ENCODE results near the gene CNTNAP2. TPM values are rescaled to one million over a fixed set of nuclear protein-coding genes. Genes with fewer than 3 reads are reported as not detected.

Gene CNTNAP2
- total and polyA plus RNA-seq, 2 of the 4 experiments (the other 2 are of a cell fraction) = not detected

DNA sequence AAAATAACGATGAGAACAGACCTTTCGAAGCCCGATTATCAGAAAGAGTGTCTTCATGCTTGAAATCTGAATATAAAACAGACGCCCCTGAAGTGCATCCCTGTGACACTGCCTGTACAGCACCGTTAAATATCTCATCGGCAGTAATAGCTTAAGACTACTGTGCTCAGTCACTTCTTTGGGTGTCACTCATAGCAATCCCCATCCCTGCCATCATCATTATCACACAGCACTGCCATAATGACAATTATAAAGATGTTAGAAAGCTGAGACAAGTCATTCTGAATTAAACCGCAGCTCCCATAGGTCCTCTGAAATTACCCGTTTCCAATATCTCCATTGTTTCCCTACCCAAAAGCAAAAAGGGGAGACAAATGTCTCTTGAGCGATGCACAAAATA lies 1906.2 kb downstream of the CNTNAP2 start:
- Histone ChIP-seq H3K4me1 (ENCODE audit: control insufficient read depth, insufficient read depth, low read length) (no peaks in the 10 kb centered on the region), H2BK15ac (ENCODE audit: low read depth, low read length) (no peak overlapping the region), H4K8ac (ENCODE audit: low read depth in 2 of 2, low read length in 2 of 2) (no peak overlapping the region), H3K56ac (ENCODE audit: extremely low read depth, insufficient read depth, low read length) (no peak overlapping the region), H2AK5ac (ENCODE audit: low read depth, low read length) (no peak overlapping the region), H2AFZ (replicated peaks; ENCODE audit: low read length, poor library complexity) (no peak overlapping the region), H3K9ac (ENCODE audit: low read depth, low read length) (no peak overlapping the region), H4K91ac (ENCODE audit: insufficient read depth, low read depth, low read length) (no peak overlapping the region), H2BK5ac (ENCODE audit: low read depth, low read length, poor library complexity, severe bottlenecking) (no peak overlapping the region), H3K14ac (replicated peaks; ENCODE audit: low read depth, low read length) (no peak overlapping the region), H3K18ac (ENCODE audit: low read depth, low read length) (no peak overlapping the region), H3K9me1 (ENCODE audit: insufficient read depth, low read length) (no peaks in the 10 kb centered on the region), H4K20me1 (ENCODE audit: insufficient read depth, low read length) (no peaks in the 10 kb centered on the region), H3K79me1 (ENCODE audit: low read depth in 1 of 2, low read length in 2 of 2) (no peaks in the 10 kb centered on the region), H3K9me3 (ENCODE audit: control insufficient read depth, insufficient read depth, low read length) (peaks cover 13% of the 10 kb centered on the region), H3K23ac (ENCODE audit: low read depth, low read length) (no peak overlapping the region), H3K27ac (ENCODE audit: insufficient read depth, low read length) (no peak overlapping the region), H2BK20ac (ENCODE audit: low read depth, low read length) (no peak overlapping the region), H3K27me3 (ENCODE audit: control insufficient read depth, insufficient read depth, low read length) (no peaks in the 10 kb centered on the region), H2BK120ac (ENCODE audit: low read depth, low read length) (no peak overlapping the region), H3K36me3 (ENCODE audit: control insufficient read depth, insufficient read depth, low read length) (no peaks in the 10 kb centered on the region), H3K4me2 (ENCODE audit: low read depth, low read length) (no peak overlapping the region), H2AK9ac (replicated peaks; ENCODE audit: low read depth, low read length, poor library complexity) (no peak overlapping the region), H3K4ac (ENCODE audit: low read depth, low read length) (no peak overlapping the region), H4K5ac (ENCODE audit: low read depth, low read length) (no peak overlapping the region), H3K4me3 (ENCODE audit: insufficient read depth, low read depth, low read length) (no peak overlapping the region)
- intact Hi-C loops (cut with micrococcal nuclease) = no loop called here
- ChIA-PET CTCF (interaction anchor here (0.7 kb wide), 1 partner anchor 507 kb away, joined by 3 read pairs; no protein-coding TSS in a partner anchor), POLR2A (ENCODE audit: unreplicated experiment) (no interaction called here)
- dilution Hi-C loops (cut with HindIII; ENCODE audit: low sequenced_read_pairs, unreplicated experiment) = no loop called here
- TF ChIP-seq RAD21 (IDR thresholded peaks at IDR 0.05; ENCODE audit: low read length) = no peak
- TF ChIP-seq, protein P1, sequence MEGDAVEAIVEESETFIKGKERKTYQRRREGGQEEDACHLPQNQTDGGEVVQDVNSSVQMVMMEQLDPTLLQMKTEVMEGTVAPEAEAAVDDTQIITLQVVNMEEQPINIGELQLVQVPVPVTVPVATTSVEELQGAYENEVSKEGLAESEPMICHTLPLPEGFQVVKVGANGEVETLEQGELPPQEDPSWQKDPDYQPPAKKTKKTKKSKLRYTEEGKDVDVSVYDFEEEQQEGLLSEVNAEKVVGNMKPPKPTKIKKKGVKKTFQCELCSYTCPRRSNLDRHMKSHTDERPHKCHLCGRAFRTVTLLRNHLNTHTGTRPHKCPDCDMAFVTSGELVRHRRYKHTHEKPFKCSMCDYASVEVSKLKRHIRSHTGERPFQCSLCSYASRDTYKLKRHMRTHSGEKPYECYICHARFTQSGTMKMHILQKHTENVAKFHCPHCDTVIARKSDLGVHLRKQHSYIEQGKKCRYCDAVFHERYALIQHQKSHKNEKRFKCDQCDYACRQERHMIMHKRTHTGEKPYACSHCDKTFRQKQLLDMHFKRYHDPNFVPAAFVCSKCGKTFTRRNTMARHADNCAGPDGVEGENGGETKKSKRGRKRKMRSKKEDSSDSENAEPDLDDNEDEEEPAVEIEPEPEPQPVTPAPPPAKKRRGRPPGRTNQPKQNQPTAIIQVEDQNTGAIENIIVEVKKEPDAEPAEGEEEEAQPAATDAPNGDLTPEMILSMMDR (conservative IDR thresholded peaks at IDR 0.05; ENCODE audit: low read depth, low read length) = no peak
- no peak for TF ChIP-seq FOS (IDR thresholded peaks at IDR 0.05; ENCODE audit: low read depth, low read length)
- TF ChIP-seq, protein P2, sequence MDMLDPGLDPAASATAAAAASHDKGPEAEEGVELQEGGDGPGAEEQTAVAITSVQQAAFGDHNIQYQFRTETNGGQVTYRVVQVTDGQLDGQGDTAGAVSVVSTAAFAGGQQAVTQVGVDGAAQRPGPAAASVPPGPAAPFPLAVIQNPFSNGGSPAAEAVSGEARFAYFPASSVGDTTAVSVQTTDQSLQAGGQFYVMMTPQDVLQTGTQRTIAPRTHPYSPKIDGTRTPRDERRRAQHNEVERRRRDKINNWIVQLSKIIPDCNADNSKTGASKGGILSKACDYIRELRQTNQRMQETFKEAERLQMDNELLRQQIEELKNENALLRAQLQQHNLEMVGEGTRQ (IDR thresholded peaks at IDR 0.05; ENCODE audit: low read depth, low read length) = no peak
- TF ChIP-seq RCOR1 (IDR thresholded peaks at IDR 0.05; ENCODE audit: insufficient replicate concordance, low read length) = no peak
- TF ChIP-seq BHLHE40 (IDR thresholded peaks at IDR 0.05; ENCODE audit: low read depth, low read length) = no peak
- no peak for TF ChIP-seq MXI1 (IDR thresholded peaks at IDR 0.05; ENCODE audit: borderline replicate concordance, low read depth, low read length)
- no peak for TF ChIP-seq MAZ (IDR thresholded peaks at IDR 0.05; ENCODE audit: borderline replicate concordance, low read depth, low read length)
- TF ChIP-seq CHD1 (IDR thresholded peaks at IDR 0.05; ENCODE audit: low read depth, low read length) = no peak
- TF ChIP-seq, protein P3, sequence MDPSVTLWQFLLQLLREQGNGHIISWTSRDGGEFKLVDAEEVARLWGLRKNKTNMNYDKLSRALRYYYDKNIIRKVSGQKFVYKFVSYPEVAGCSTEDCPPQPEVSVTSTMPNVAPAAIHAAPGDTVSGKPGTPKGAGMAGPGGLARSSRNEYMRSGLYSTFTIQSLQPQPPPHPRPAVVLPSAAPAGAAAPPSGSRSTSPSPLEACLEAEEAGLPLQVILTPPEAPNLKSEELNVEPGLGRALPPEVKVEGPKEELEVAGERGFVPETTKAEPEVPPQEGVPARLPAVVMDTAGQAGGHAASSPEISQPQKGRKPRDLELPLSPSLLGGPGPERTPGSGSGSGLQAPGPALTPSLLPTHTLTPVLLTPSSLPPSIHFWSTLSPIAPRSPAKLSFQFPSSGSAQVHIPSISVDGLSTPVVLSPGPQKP (IDR thresholded peaks at IDR 0.05; ENCODE audit: borderline replicate concordance, low read depth, low read length) = no peak
- TF ChIP-seq MAFK (IDR thresholded peaks at IDR 0.05; ENCODE audit: low read depth, low read length) = no peak
- TF ChIP-seq RFX5 (IDR thresholded peaks at IDR 0.05; ENCODE audit: low read depth, low read length) = no peak
- no peak for TF ChIP-seq NFE2L2 (IDR thresholded peaks at IDR 0.05; ENCODE audit: low read depth, low read length)
- no peak for TF ChIP-seq POLR2A (IDR thresholded peaks at IDR 0.05; ENCODE audit: low read depth, low read length)
- TF ChIP-seq SMC3 (IDR thresholded peaks at IDR 0.05; ENCODE audit: low read depth, low read length) = no peak
- TF ChIP-seq CEBPB (IDR thresholded peaks at IDR 0.05; ENCODE audit: low read depth, low read length) = no peak
- ATAC-seq (ENCODE audit: low read depth) (no peak), DNase-seq (no peak)
- BruUV-seq (replicated peaks) = no TSS peak
- in situ Hi-C loops (cut with MboI; ENCODE audit: low sequenced_read_pairs) = no loop called here
- WGBS, 2 experiments (ENCODE audit: extremely low coverage in 2 of 2, insufficient read length in 1 of 2) = 77% methylated on average over 6 of the region's 9 CpGs; no CpG with 5 or more reads in 1 of the 2 experiments
